ENCODE measurements around the gene ARNT2.

GRCh38 chr15:80599359-80599758 is 195.2 kb downstream of the ARNT2 start:
- no peak for TF ChIP-seq CTCF (IDR thresholded peaks at IDR 0.05)
- no peak for TF ChIP-seq REST (IDR thresholded peaks at IDR 0.05; ENCODE audit: insufficient read depth in 1 of 2, low read depth in 2 of 2, low read length in 1 of 2)
